HEK293 (cell line): ENCODE measurements around the gene AFG3L2.

Experiments used
- ATF2 ChIP-seq: fragments of 450-650 bp; formaldehyde crosslinking; IDR thresholded peaks from 2 replicates; pipeline ENCODE4 v1.5.1; 2016; ENCODE audit warnings: missing biosample characterization, missing genetic modification characterization, low read depth
- BCL11A ChIP-seq: fragments of 450-650 bp; formaldehyde crosslinking; IDR thresholded peaks from 2 replicates; pipeline ENCODE4 v1.5.1; 2016; ENCODE audit warnings: low read depth, missing biosample characterization, missing genetic modification characterization
- BCL6B ChIP-seq: fragments of 450-650 bp; formaldehyde crosslinking; IDR thresholded peaks from 2 replicates; pipeline ENCODE4 v1.5.1; 2017; ENCODE audit warnings: missing biosample characterization, missing genetic modification characterization
- GLI4 ChIP-seq: fragments of 450-650 bp; formaldehyde crosslinking; IDR thresholded peaks from 2 replicates; pipeline ENCODE4 v1.5.1; 2016; ENCODE audit warnings: missing biosample characterization, missing genetic modification characterization
- GLIS1 ChIP-seq: fragments of 450-650 bp; formaldehyde crosslinking; IDR thresholded peaks from 2 replicates; pipeline ENCODE4 v1.5.1; 2016; ENCODE audit warnings: missing biosample characterization, missing genetic modification characterization
- HOXA7 ChIP-seq: sonication (generic); formaldehyde crosslinking; IDR thresholded peaks from 2 replicates; pipeline ENCODE4 v1.8.1; 2022; ENCODE audit warnings: missing genetic modification reagents, borderline replicate concordance
- MYNN ChIP-seq: fragments of 450-650 bp; formaldehyde crosslinking; IDR thresholded peaks from 2 replicates; pipeline ENCODE4 v1.5.1; 2016; ENCODE audit warnings: missing biosample characterization, missing genetic modification characterization, borderline replicate concordance
- OSR2 ChIP-seq: fragments of 450-650 bp; formaldehyde crosslinking; IDR thresholded peaks from 2 replicates; pipeline ENCODE4 v1.5.1; 2016; ENCODE audit warnings: missing biosample characterization, missing genetic modification characterization
- PRDM10 ChIP-seq: fragments of 450-650 bp; formaldehyde crosslinking; IDR thresholded peaks from 2 replicates; pipeline ENCODE4 v1.5.1; 2016; ENCODE audit warnings: missing biosample characterization, missing genetic modification characterization
- ZBTB48 ChIP-seq: fragments of 450-650 bp; formaldehyde crosslinking; IDR thresholded peaks from 2 replicates; pipeline ENCODE4 v1.5.1; 2016; ENCODE audit warnings: missing biosample characterization, missing genetic modification characterization
- ZFP69B ChIP-seq: fragments of 450-650 bp; formaldehyde crosslinking; IDR thresholded peaks from 2 replicates; pipeline ENCODE4 v1.5.1; 2016; ENCODE audit warnings: missing biosample characterization, missing genetic modification characterization
- ZNF148 ChIP-seq: fragments of 450-650 bp; formaldehyde crosslinking; IDR thresholded peaks from 2 replicates; pipeline ENCODE4 v1.5.0; 2017; ENCODE audit warnings: missing biosample characterization, missing genetic modification characterization, borderline replicate concordance
- ZNF18 ChIP-seq: fragments of 450-650 bp; formaldehyde crosslinking; IDR thresholded peaks from 2 replicates; pipeline ENCODE4 v1.5.1; 2016; ENCODE audit warnings: missing biosample characterization, missing genetic modification characterization
- ZNF2 ChIP-seq: fragments of 450-650 bp; formaldehyde crosslinking; IDR thresholded peaks from 2 replicates; pipeline ENCODE4 v1.5.1; 2016; ENCODE audit warnings: missing biosample characterization, missing genetic modification characterization
- ZNF214 ChIP-seq: fragments of 450-650 bp; formaldehyde crosslinking; IDR thresholded peaks from 2 replicates; pipeline ENCODE4 v1.5.1; 2017; ENCODE audit warnings: missing biosample characterization, mild to moderate bottlenecking, missing genetic modification characterization, borderline replicate concordance
- ZNF23 ChIP-seq: fragments of 450-650 bp; formaldehyde crosslinking; IDR thresholded peaks from 2 replicates; pipeline ENCODE4 v1.5.1; 2016; ENCODE audit warnings: missing biosample characterization, missing genetic modification characterization, borderline replicate concordance
- ZNF324 ChIP-seq: fragments of 450-650 bp; formaldehyde crosslinking; IDR thresholded peaks from 2 replicates; pipeline ENCODE4 v1.5.1; 2016; ENCODE audit warnings: missing biosample characterization, missing genetic modification characterization
- ZNF341 ChIP-seq: fragments of 450-650 bp; formaldehyde crosslinking; IDR thresholded peaks from 2 replicates; pipeline ENCODE4; 2016; ENCODE audit warnings: low read depth, missing biosample characterization, missing genetic modification characterization
- ZNF366 ChIP-seq: fragments of 450-650 bp; formaldehyde crosslinking; conservative IDR thresholded peaks from 2 replicates; pipeline ENCODE4 v1.5.1; 2016; ENCODE audit warnings: missing biosample characterization, missing genetic modification characterization
- ZNF416 ChIP-seq: fragments of 450-650 bp; formaldehyde crosslinking; IDR thresholded peaks from 2 replicates; pipeline ENCODE4 v1.5.1; 2016; ENCODE audit warnings: missing biosample characterization, missing genetic modification characterization
- ZNF596 ChIP-seq: fragments of 450-650 bp; IDR thresholded peaks from 2 replicates; pipeline ENCODE4 v1.5.0; 2018; ENCODE audit warnings: missing biosample characterization, mild to moderate bottlenecking, missing genetic modification characterization, moderate library complexity
- ZNF623 ChIP-seq: fragments of 450-650 bp; formaldehyde crosslinking; IDR thresholded peaks from 2 replicates; pipeline ENCODE4 v1.5.1; 2016; ENCODE audit warnings: missing biosample characterization, missing genetic modification characterization
- ZNF645 ChIP-seq: fragments of 450-650 bp; formaldehyde crosslinking; IDR thresholded peaks from 2 replicates; pipeline ENCODE4; 2016; ENCODE audit warnings: missing biosample characterization, missing genetic modification characterization
- ZNF701 ChIP-seq: fragments of 450-650 bp; formaldehyde crosslinking; IDR thresholded peaks from 2 replicates; pipeline ENCODE4 v1.5.1; 2016; ENCODE audit warnings: missing biosample characterization, missing genetic modification characterization
- ZNF792 ChIP-seq: fragments of 450-650 bp; formaldehyde crosslinking; IDR thresholded peaks from 2 replicates; pipeline ENCODE4 v1.5.1; 2016; ENCODE audit warnings: missing biosample characterization, missing genetic modification characterization
- ZNF837 ChIP-seq: fragments of 450-650 bp; formaldehyde crosslinking; IDR thresholded peaks from 2 replicates; pipeline ENCODE4 v1.5.1; 2016; ENCODE audit warnings: missing biosample characterization, missing genetic modification characterization

Gene AFG3L2

GRCh38 chr18:12403601-12404506, 26.8 kb upstream of the AFG3L2 start (continued):
- TF ChIP-seq ZNF18 (tag by site-specific recombination) (no peak), BCL11A (tag by site-specific recombination) (no peak), ZNF701 (tag by site-specific recombination) (no peak), ZNF366 (tag by site-specific recombination) (peak; percentile 38; the same call in 1 of the 2 replicates), ZNF324 (tag by site-specific recombination) (no peak), ZNF23 (tag by site-specific recombination) (no peak), ZFP69B (tag by site-specific recombination) (no peak), OSR2 (tag by site-specific recombination) (0 out of 2 replicates have a peak, but pooled peaks have one; percentile 13), MYNN (tag by site-specific recombination) (no peak), GLI4 (no peak), ZNF837 (tag by site-specific recombination) (no peak), HOXA7 (no peak), GLIS1 (tag by site-specific recombination) (peak; percentile 33), ZNF214 (tag by site-specific recombination) (no peak), ZNF792 (tag by site-specific recombination) (no peak), ATF2 (tag by site-specific recombination) (no peak), ZNF596 (no peak), ZNF148 (tag by site-specific recombination) (no peak), ZNF623 (tag by site-specific recombination) (no peak), ZNF416 (tag by site-specific recombination) (no peak), ZNF645 (no peak), ZNF341 (tag by site-specific recombination) (no peak), PRDM10 (tag by site-specific recombination) (peak; percentile 90), BCL6B (tag by site-specific recombination) (peak; percentile 70; the same call in 1 of the 2 replicates), ZNF2 (no peak), ZBTB48 (tag by site-specific recombination) (no peak)
